HFFc6 (cell line): Measurements from ENCODE around the gene LDLRAD4. TPM values are rescaled to one million over a fixed set of nuclear protein-coding genes. Genes with fewer than 3 reads are reported as not detected.

Experiments used
- DNase-seq: peaks from one replicate; pipeline ENCODE4 v3.0.0-alpha.2; 2018
- H3K27ac Mint-ChIP-seq: 2 replicates; pipeline ENCODE4 v1.8.0; 2020; ENCODE audit warnings: mild to moderate bottlenecking, mixed read lengths
- H3K27me3 Mint-ChIP-seq: 2 replicates; pipeline ENCODE4 v1.8.0; 2021; ENCODE audit warnings: mild to moderate bottlenecking, moderate library complexity, mixed read lengths; ENCODE audit not compliant: insufficient read depth
- H3K36me3 Mint-ChIP-seq: 2 replicates; pipeline ENCODE4 v1.8.0; 2021; ENCODE audit warnings: low read depth, mixed read lengths
- H3K4me1 Mint-ChIP-seq: 2 replicates; pipeline ENCODE4 v1.8.0; 2020; ENCODE audit warnings: low read depth, mixed read lengths
- H3K4me3 Mint-ChIP-seq: 2 replicates; pipeline ENCODE4 v1.8.0; 2020; ENCODE audit warnings: mild to moderate bottlenecking, moderate library complexity, mixed read lengths
- H3K9me3 Mint-ChIP-seq: 2 replicates; pipeline ENCODE4 v1.8.0; 2020; ENCODE audit warnings: mild to moderate bottlenecking, mixed read lengths
- CTCF ChIP-seq: fragments of 200-600 bp; sonication (generic); IDR thresholded peaks from 2 replicates; pipeline ENCODE4 v1.5.0; 2021; ENCODE audit warnings: antibody characterized with exemption, mild to moderate bottlenecking
- total RNA-seq, 6 experiments: library from RNA; stranded (reverse); fragmentation: NEBNext Ultra II Directional; extraction: Animal tissue kit (Norgen Biotek cat#: 25700); gene quantifications; 2 replicates in 1 of 6; 3 replicates in 5 of 6; pipeline ENCODE4 v1.2.3, GENCODE V29; 2021

The LDLRAD4 gene
- total RNA-seq, 6 experiments from 2014 or later = not detected

DNA sequence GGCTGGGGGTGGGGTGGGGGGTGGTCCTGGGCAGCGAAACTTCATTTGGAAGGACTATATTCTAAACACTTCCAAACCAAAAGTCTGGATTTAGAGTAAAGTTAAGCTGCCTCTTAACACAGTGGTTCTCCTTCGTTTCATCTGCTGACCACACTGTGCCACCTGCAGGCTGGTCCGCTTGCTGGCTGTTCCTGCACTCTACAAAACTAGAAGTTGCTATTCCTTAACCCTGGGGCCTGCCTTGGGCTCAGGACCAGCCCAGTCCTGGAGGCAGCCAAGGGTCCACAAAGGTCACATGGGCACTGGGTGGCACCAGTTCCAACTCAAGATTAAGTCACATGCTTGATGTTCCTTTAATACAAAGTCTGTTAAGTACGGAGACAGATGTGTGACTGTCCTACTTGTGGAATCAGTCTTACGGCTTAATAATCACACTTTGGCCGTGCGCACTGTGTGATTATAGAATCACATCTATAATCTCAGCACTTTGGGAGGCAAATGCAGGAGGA, 312.4 kb downstream of the LDLRAD4 start:
- no peak overlapping the region for H3K4me3 Mint-ChIP-seq
- H3K36me3 Mint-ChIP-seq = no peaks in the 10 kb centered on the region
- H3K9me3 Mint-ChIP-seq = peaks cover 13% of the 10 kb centered on the region; the same call in 1 of the 2 replicates
- H3K4me1 Mint-ChIP-seq = no peaks in the 10 kb centered on the region
- no peak for DNase-seq
- H3K27ac Mint-ChIP-seq = no peak overlapping the region
- peaks cover 7% of the 10 kb centered on the region for H3K27me3 Mint-ChIP-seq
- peak; percentile 32; the same call in 1 of the 2 replicates for TF ChIP-seq CTCF

- Mint-ChIP-seq H3K36me3 (no peaks in the 10 kb centered on the region), H3K27me3 (peaks cover 7% of the 10 kb centered on the region), H3K4me3 (no peak overlapping the region), H3K9me3 (peaks cover 9% of the 10 kb centered on the region; the same call in 1 of the 2 replicates), H3K4me1 (no peaks in the 10 kb centered on the region), H3K27ac (no peak overlapping the region)
- no peak for DNase-seq
- TF ChIP-seq CTCF = no peak
Measured at GRCh38 chr18:13531681-13532325, 313.2 kb downstream of the LDLRAD4 start.

DNA sequence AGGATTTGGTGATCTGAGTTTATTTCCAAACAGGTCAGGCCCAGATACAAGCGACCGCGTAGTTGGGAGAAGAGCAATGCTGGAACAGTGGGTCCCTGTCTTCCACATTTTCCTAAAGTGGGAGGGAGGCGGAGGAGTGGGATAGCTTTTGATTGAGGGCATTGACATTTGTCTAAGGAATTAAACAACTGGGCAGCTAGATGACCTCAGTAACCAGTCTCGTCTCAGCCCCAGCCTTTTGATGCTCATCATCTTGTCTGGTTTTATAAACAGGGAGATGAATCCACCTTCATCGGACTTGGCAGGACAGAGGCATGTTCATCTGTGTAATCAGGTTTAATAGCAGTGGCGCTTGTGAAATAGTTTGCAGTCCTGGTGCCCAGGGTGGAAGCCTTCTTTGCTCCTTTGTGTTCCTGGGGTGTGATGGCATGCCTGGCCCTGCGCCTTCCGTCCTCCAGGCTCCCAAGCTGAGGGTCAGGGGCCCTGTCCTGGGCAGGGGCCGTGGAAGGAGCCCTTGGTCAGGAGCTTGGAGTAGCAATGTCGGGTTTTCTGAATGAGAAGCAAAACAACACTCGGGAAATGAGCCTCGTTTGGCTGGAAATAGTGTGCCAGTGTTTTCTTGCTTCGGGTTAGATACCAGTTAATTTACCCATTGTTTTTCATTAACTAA, 314.0 kb downstream of the LDLRAD4 start:
- Mint-ChIP-seq H3K27ac (no peak overlapping the region), H3K27me3 (peaks cover 5% of the 10 kb centered on the region), H3K4me1 (no peaks in the 10 kb centered on the region), H3K9me3 (peaks cover 9% of the 10 kb centered on the region; the same call in 1 of the 2 replicates), H3K4me3 (no peak overlapping the region), H3K36me3 (no peaks in the 10 kb centered on the region)
- TF ChIP-seq CTCF = no peak
- no peak for DNase-seq

DNA sequence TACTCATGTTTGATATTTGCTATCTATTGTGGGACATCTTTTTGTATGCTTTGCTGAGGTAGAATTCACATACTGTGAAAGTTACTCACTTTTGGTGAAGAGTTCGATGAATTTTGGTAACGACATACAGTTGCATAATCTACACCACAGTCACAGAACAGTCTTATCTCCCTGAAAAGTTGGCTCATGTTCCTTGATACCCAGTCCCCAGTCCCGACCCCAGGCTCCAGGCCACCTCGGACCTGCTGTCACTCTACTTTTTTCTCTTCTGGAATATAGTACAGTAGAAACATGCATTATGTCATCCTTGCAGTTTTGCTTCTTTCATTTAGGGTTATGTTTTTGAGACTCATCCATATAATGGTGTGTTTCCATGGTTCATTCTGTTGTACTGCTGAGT, 316.1 kb downstream of the LDLRAD4 start:
- no peak for TF ChIP-seq CTCF
- DNase-seq = no peak
- no peak overlapping the region for H3K27ac Mint-ChIP-seq
- H3K4me3 Mint-ChIP-seq = no peak overlapping the region
- H3K36me3 Mint-ChIP-seq = no peaks in the 10 kb centered on the region
- H3K4me1 Mint-ChIP-seq = no peaks in the 10 kb centered on the region
- peaks cover 5% of the 10 kb centered on the region for H3K27me3 Mint-ChIP-seq
- H3K9me3 Mint-ChIP-seq = no peaks in the 10 kb centered on the region; the same call in 1 of the 2 replicates

GRCh38 chr18:13536578-13536977, 318.0 kb downstream of the LDLRAD4 start:
- Mint-ChIP-seq H3K27me3 (peaks cover 5% of the 10 kb centered on the region), H3K27ac (no peak overlapping the region), H3K4me3 (no peak overlapping the region), H3K4me1 (no peaks in the 10 kb centered on the region), H3K36me3 (no peaks in the 10 kb centered on the region), H3K9me3 (no peaks in the 10 kb centered on the region; the same call in 1 of the 2 replicates)
- TF ChIP-seq CTCF = no peak
- no peak for DNase-seq
